Measurements from ENCODE around the gene KRTAP2-3. TPM values are rescaled to one million over a fixed set of nuclear protein-coding genes. Genes with fewer than 3 reads are reported as not detected.

The KRTAP2-3 gene
- total and polyA plus RNA-seq, 5 donors from 2014 or later: not detected

GRCh38 chr17:41082626-41083025, 22.7 kb upstream of the KRTAP2-3 start:
- peaks cover 3% of the 10 kb centered on the region for H3K27me3 ChIP-seq (ENCODE audit: control insufficient read depth, insufficient read depth, low read length)
- H3K4me3 Mint-ChIP-seq: no peak overlapping the region
- ATAC-seq (ENCODE audit: low read depth in 2 of 2) (no peak), DNase-seq (no peak)
- H3K4me1 Mint-ChIP-seq: no peaks in the 10 kb centered on the region
- no peaks in the 10 kb centered on the region for H3K36me3 Mint-ChIP-seq
- H3K27ac Mint-ChIP-seq: no peak overlapping the region
- no peak overlapping the region for H3K27ac ChIP-seq (ENCODE audit: insufficient read depth, low read length, poor library complexity, severe bottlenecking)
- H3K9me3 Mint-ChIP-seq: peaks cover 0 to 3% (median 0%) of the 10 kb centered on the region in 7 donors
- no peaks in the 10 kb centered on the region for H3K4me1 ChIP-seq (ENCODE audit: control insufficient read depth, insufficient read depth, low read length, poor library complexity, severe bottlenecking)
- no peak overlapping the region for H3K4me3 ChIP-seq (ENCODE audit: low read depth, low read length)
- H3K9me3 ChIP-seq (ENCODE audit: control insufficient read depth in 2 of 2, low read length in 2 of 2): no peaks in the 10 kb centered on the region
- H3K36me3 ChIP-seq (ENCODE audit: control insufficient read depth, insufficient read depth, low read length): no peaks in the 10 kb centered on the region
- H3K27me3 Mint-ChIP-seq: peaks cover 27% of the 10 kb centered on the region

- Mint-ChIP-seq H3K9me3 (peaks cover 0 to 3% (median 0%) of the 10 kb centered on the region in 7 donors), H3K4me1 (peaks cover 0 to 2% (median 0%) of the 10 kb centered on the region in 4 donors), H3K36me3 (no peaks in the 10 kb centered on the region), H3K27me3 (peaks cover 25% of the 10 kb centered on the region), H3K4me3 (no peak overlapping the region), H3K27ac (no peak overlapping the region)
- Histone ChIP-seq H3K36me3 (ENCODE audit: control insufficient read depth, insufficient read depth, low read length) (no peaks in the 10 kb centered on the region), H3K4me1 (ENCODE audit: control insufficient read depth, insufficient read depth, low read length, poor library complexity, severe bottlenecking) (no peaks in the 10 kb centered on the region), H3K9me3 (ENCODE audit: control insufficient read depth in 2 of 2, low read length in 2 of 2) (no peaks in the 10 kb centered on the region), H3K27me3 (ENCODE audit: control insufficient read depth, insufficient read depth, low read length) (peaks cover 13% of the 10 kb centered on the region), H3K27ac (ENCODE audit: insufficient read depth, low read length, poor library complexity, severe bottlenecking) (no peak overlapping the region), H3K4me3 (ENCODE audit: low read depth, low read length) (no peak overlapping the region)
- ATAC-seq (ENCODE audit: low read depth in 2 of 2) (no peak), DNase-seq (no peak)
Measured at GRCh38 chr17:41076788-41077187, 16.9 kb upstream of the KRTAP2-3 start.

GRCh38 chr17:41073676-41074075, 13.8 kb upstream of the KRTAP2-3 start:
- Histone ChIP-seq H3K4me1 (ENCODE audit: control insufficient read depth, insufficient read depth, low read length, poor library complexity, severe bottlenecking) (no peaks in the 10 kb centered on the region), H3K4me3 (ENCODE audit: low read depth, low read length) (no peak overlapping the region), H3K27ac (ENCODE audit: insufficient read depth, low read length, poor library complexity, severe bottlenecking) (no peak overlapping the region), H3K9me3 (ENCODE audit: control insufficient read depth in 2 of 2, low read length in 2 of 2) (no peaks in the 10 kb centered on the region), H3K27me3 (ENCODE audit: control insufficient read depth, insufficient read depth, low read length) (peaks cover 10% of the 10 kb centered on the region), H3K36me3 (ENCODE audit: control insufficient read depth, insufficient read depth, low read length) (no peaks in the 10 kb centered on the region)
- H3K36me3 Mint-ChIP-seq: no peaks in the 10 kb centered on the region
- ATAC-seq (ENCODE audit: low read depth in 2 of 2) (no peak), DNase-seq (no peak)
- H3K4me3 Mint-ChIP-seq: no peak overlapping the region
- H3K9me3 Mint-ChIP-seq: peaks cover 0 to 3% (median 0%) of the 10 kb centered on the region in 7 donors
- peaks cover 21% of the 10 kb centered on the region for H3K27me3 Mint-ChIP-seq
- peaks cover 0 to 2% (median 0%) of the 10 kb centered on the region in 4 donors for H3K4me1 Mint-ChIP-seq
- H3K27ac Mint-ChIP-seq: no peak overlapping the region

GRCh38 chr17:41071606-41072360, 11.9 kb upstream of the KRTAP2-3 start:
- peaks cover 0 to 2% (median 0%) of the 10 kb centered on the region in 4 donors for H3K4me1 Mint-ChIP-seq
- no peak overlapping the region for H3K4me3 ChIP-seq (ENCODE audit: low read depth, low read length)
- H3K36me3 Mint-ChIP-seq: no peaks in the 10 kb centered on the region
- H3K9me3 Mint-ChIP-seq: peaks cover 0 to 1% (median 0%) of the 10 kb centered on the region in 7 donors
- ATAC-seq (ENCODE audit: low read depth in 2 of 2) (no peak), DNase-seq (no peak)
- no peaks in the 10 kb centered on the region for H3K4me1 ChIP-seq (ENCODE audit: control insufficient read depth, insufficient read depth, low read length, poor library complexity, severe bottlenecking)
- no peak overlapping the region for H3K4me3 Mint-ChIP-seq
- peaks cover 13% of the 10 kb centered on the region for H3K27me3 Mint-ChIP-seq
- H3K27me3 ChIP-seq (ENCODE audit: control insufficient read depth, insufficient read depth, low read length): peaks cover 7% of the 10 kb centered on the region
- no peak overlapping the region for H3K27ac ChIP-seq (ENCODE audit: insufficient read depth, low read length, poor library complexity, severe bottlenecking)
- no peaks in the 10 kb centered on the region for H3K36me3 ChIP-seq (ENCODE audit: control insufficient read depth, insufficient read depth, low read length)
- H3K9me3 ChIP-seq (ENCODE audit: control insufficient read depth in 2 of 2, low read length in 2 of 2): no peaks in the 10 kb centered on the region
- H3K27ac Mint-ChIP-seq: peak overlapping the region in 1 of 3 donors; percentile 33

GRCh38 chr17:41069031-41069430, 9.1 kb upstream of the KRTAP2-3 start:
- Mint-ChIP-seq H3K27me3 (no peaks in the 10 kb centered on the region), H3K4me3 (no peak overlapping the region), H3K36me3 (no peaks in the 10 kb centered on the region), H3K4me1 (peaks cover 0 to 2% (median 0%) of the 10 kb centered on the region in 4 donors), H3K9me3 (no peaks in the 10 kb centered on the region), H3K27ac (no peak overlapping the region)
- no peaks in the 10 kb centered on the region for H3K9me3 ChIP-seq (ENCODE audit: control insufficient read depth in 2 of 2, low read length in 2 of 2)
- H3K27ac ChIP-seq (ENCODE audit: insufficient read depth, low read length, poor library complexity, severe bottlenecking): no peak overlapping the region
- H3K27me3 ChIP-seq (ENCODE audit: control insufficient read depth, insufficient read depth, low read length): no peaks in the 10 kb centered on the region
- no peaks in the 10 kb centered on the region for H3K4me1 ChIP-seq (ENCODE audit: control insufficient read depth, insufficient read depth, low read length, poor library complexity, severe bottlenecking)
- DNase-seq: no peak
- H3K36me3 ChIP-seq (ENCODE audit: control insufficient read depth, insufficient read depth, low read length): no peaks in the 10 kb centered on the region
- no peak for ATAC-seq (ENCODE audit: low read depth in 2 of 2)
- no peak overlapping the region for H3K4me3 ChIP-seq (ENCODE audit: low read depth, low read length)

- no peak overlapping the region for H3K27ac ChIP-seq (ENCODE audit: insufficient read depth, low read length, poor library complexity, severe bottlenecking)
- no peak overlapping the region for H3K4me3 ChIP-seq (ENCODE audit: low read depth, low read length)
- H3K36me3 Mint-ChIP-seq: no peaks in the 10 kb centered on the region
- H3K27ac Mint-ChIP-seq: peak overlapping the region in 1 of 3 donors; percentile 5
- H3K9me3 ChIP-seq (ENCODE audit: control insufficient read depth in 2 of 2, low read length in 2 of 2): no peaks in the 10 kb centered on the region
- ATAC-seq (ENCODE audit: low read depth in 2 of 2) (no peak), DNase-seq (no peak)
- H3K4me1 Mint-ChIP-seq: peaks cover 0 to 1% (median 0%) of the 10 kb centered on the region in 4 donors
- H3K27me3 ChIP-seq (ENCODE audit: control insufficient read depth, insufficient read depth, low read length): peaks cover 4% of the 10 kb centered on the region
- H3K27me3 Mint-ChIP-seq: peaks cover 2% of the 10 kb centered on the region
- no peaks in the 10 kb centered on the region for H3K4me1 ChIP-seq (ENCODE audit: control insufficient read depth, insufficient read depth, low read length, poor library complexity, severe bottlenecking)
- no peaks in the 10 kb centered on the region for H3K9me3 Mint-ChIP-seq
- H3K36me3 ChIP-seq (ENCODE audit: control insufficient read depth, insufficient read depth, low read length): no peaks in the 10 kb centered on the region
- no peak overlapping the region for H3K4me3 Mint-ChIP-seq
Measured at GRCh38 chr17:41067281-41067680, 7.4 kb upstream of the KRTAP2-3 start.

GRCh38 chr17:41065829-41066624, 6.1 kb upstream of the KRTAP2-3 start, which contains the start of gene KRTAP2-4:
Gene KRTAP2-4, minus strand, starts transcription at chr17:41065879. Its CDS starts 34 bp downstream, at chr17:41065845.
- no peaks in the 10 kb centered on the region for H3K36me3 Mint-ChIP-seq
- H3K36me3 ChIP-seq (ENCODE audit: control insufficient read depth, insufficient read depth, low read length): no peaks in the 10 kb centered on the region
- H3K27me3 ChIP-seq (ENCODE audit: control insufficient read depth, insufficient read depth, low read length): peaks cover 10% of the 10 kb centered on the region
- H3K9me3 Mint-ChIP-seq: no peaks in the 10 kb centered on the region
- H3K4me3 Mint-ChIP-seq: no peak within 1 kb of the TSS
- DNase-seq (no peak), ATAC-seq (ENCODE audit: low read depth in 2 of 2) (no peak)
- H3K27me3 Mint-ChIP-seq: peaks cover 9% of the 10 kb centered on the region
- no peaks in the 10 kb centered on the region for H3K4me1 Mint-ChIP-seq
- no peaks in the 10 kb centered on the region for H3K4me1 ChIP-seq (ENCODE audit: control insufficient read depth, insufficient read depth, low read length, poor library complexity, severe bottlenecking)
- no peak within 1 kb of the TSS for H3K27ac ChIP-seq (ENCODE audit: insufficient read depth, low read length, poor library complexity, severe bottlenecking)
- no peak within 1 kb of the TSS for H3K27ac Mint-ChIP-seq
- no peaks in the 10 kb centered on the region for H3K9me3 ChIP-seq (ENCODE audit: control insufficient read depth in 2 of 2, low read length in 2 of 2)
- no peak within 1 kb of the TSS for H3K4me3 ChIP-seq (ENCODE audit: low read depth, low read length)

Data from CD4-positive, CD25-positive, alpha-beta regulatory T cell (primary cell).